ENCODE results near the gene CABP1.

GRCh38 chr12:120680165-120680738, 39.8 kb downstream of the CABP1 start:
- TF ChIP-seq CTCF (IDR thresholded peaks at IDR 0.05): no peak
- TF ChIP-seq POLR2AphosphoS5 (IDR thresholded peaks at IDR 0.05): no peak
